ENCODE data around the gene CDH23.
"Not testable (repeated sequence)": the region's sequence is repeated elsewhere in the genome, so short reads cannot be mapped to it uniquely, and the experiment has no call there.

The CDH23 gene

DNA sequence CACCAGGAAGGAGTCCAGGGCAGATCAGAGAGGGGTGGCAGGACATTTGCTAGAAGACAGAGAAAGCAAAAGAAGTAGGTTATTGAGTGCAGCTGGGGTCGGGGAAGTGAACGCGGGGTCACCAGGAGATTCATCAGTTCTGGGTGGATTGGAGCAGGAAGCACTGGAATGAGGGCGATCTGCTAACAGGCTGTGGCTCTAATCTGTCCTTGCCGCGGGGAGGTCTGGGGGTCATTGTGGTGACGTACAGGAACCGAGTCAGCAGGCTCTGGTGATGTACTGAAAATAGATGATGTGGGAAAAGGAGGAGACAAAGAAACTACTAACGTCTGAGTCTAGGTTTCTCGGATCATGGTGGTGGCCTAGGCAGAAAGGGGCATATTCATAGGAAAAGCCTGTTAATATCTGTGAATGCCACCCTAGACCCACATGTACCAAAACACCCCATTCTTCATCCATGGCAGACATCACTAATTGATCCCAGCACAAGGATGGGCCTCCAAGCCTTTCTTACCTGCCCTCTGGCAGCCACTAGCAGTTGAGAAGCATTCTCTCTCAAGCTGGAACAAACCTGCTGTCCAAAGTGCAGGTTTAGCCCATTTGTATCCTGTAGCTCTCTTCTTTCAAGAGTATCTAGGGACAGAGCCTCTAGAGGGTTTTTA lies 188.3 kb downstream of the CDH23 start:
- no peak for DNase-seq

DNA sequence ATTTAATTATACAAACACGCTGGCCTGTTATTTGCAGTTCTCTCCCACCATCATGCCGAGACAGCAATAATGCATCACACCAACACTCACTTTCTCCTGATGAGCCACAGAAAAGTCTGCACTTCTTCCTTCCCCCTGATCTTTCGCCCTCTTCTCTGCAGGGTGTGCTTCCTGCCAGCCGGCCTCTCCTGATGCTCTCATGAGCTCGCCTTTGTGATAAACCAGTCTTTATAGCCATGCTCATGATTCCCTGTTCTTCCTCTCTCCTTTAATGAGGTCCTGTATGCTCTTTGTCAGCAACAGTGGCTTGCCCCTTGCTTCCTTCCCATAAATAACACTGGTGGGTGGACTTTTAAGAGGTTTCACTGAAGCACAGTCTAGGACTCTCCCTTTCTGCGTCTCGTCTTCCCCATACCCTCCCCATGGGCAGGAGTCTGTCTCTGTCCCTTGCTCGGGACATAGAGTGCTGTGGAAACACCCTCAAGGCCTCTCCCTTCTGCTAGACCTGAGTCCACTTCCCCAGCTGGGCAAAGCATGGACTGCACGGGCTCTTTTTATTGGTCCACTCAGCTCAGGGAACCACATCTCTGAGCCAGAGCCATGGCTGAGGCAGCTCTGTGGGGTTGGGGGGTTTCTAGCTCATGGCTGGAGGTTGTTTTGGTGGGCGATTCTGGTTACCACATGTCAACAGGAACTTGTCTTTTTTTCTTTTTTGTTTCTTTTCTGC lies 189.0 kb downstream of the CDH23 start:
- DNase-seq: no peak

- no peak for DNase-seq
Observed at GRCh38 chr10:71587941-71588573, 191.3 kb downstream of the CDH23 start.

GRCh38 chr10:71588685-71589084 lies 192.0 kb downstream of the CDH23 start:
- DNase-seq: no peak

GRCh38 chr10:71589617-71590551 lies 193.2 kb downstream of the CDH23 start:
- no peak for DNase-seq

- no peak for DNase-seq
Observed at GRCh38 chr10:71590781-71591350, 194.1 kb downstream of the CDH23 start.

- DNase-seq: no peak
Observed at GRCh38 chr10:71594934-71595571, 198.3 kb downstream of the CDH23 start.

DNA sequence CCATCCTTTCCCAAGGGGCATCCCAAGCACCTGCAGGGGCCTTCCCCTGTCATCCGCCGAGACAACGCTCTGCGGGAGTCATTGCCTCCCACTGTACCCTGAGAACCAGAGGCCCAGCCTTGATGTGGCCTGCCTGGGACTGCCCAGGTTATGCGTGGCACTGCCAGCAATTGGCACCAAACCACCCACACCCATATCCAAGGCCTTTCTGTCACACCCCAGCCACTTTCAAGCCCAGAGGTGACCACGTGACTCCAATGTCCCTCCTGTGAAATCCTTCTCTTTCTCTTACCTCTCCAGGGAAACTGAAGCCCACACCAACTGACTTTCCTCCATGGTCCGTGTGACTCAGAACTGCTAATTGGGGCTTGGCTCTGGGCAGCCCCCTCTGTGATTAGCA lies 198.9 kb downstream of the CDH23 start:
- DNase-seq: peak in 1 of 14 donors; percentile 30

DNA sequence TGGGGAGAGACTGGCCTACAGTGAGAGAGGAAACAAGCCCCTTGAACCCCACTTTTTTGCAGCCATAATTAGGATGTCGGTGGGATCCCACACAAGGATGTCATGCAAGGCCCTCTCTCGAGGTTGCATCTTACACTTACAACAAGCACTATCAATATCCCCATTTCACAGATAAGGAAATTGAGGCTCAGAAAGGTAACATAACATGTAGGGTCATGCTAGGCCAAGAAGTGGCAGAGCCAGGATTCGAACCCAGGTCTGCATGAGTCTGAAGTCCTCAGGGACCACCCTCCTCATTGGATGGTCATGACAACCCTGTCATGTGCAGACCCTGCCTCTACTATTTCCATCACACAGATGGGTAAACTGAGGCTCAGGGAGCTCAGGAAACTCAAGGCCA lies 199.4 kb downstream of the CDH23 start:
- no peak for DNase-seq

DNA sequence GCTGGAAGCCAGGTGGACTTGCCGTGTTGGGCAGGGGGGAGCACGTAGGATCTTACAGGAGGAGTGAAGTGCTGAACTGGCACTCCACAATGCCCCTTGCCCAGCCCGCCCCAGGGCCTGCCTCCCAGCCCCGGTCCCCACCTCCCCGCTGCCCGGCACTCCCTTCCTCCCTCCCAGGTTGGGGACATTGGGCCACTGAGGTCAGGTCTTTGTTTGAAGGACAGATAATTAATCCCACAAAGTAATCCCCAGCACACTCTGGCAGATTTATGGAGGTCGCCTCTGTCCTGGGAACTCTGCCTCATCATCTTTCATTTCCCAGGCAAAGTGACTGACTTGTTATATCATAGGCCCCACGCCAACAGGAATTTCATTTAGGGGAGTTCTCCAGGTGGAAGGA lies 200.0 kb downstream of the CDH23 start:
- DNase-seq: no peak

- peak in 9 of 14 donors; percentile 4 to 77 (median 69) for DNase-seq
Observed at GRCh38 chr10:71597821-71598498, 201.2 kb downstream of the CDH23 start.

DNA sequence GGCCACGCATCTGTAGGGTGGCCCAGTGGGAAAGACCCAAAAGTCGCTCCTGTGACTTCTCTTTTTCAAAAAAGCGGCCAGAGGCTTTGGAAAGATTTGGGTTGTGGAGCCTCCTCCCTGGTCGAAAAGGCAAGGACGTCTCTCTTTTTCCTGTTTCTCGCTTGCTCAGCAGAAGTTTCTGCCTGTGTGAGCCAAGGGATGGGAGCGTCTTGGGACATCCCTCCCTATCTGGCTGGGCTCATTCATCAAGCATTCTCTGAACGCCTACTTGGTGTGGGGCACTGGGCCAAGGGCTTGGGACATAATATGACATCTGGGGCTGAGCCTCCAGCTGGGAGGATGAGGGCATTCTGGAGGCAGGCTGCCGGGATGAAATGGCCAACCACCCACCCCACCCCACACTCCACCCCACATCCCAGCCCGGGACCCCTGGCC lies 201.9 kb downstream of the CDH23 start:
- peak in 11 of 14 donors; percentile 16 to 80 (median 52) for DNase-seq

- DNase-seq: no peak
Observed at GRCh38 chr10:71599518-71599917, 202.8 kb downstream of the CDH23 start.

- DNase-seq: not testable (repeated sequence)
Observed at GRCh38 chr10:71600242-71600641, 203.5 kb downstream of the CDH23 start.

GRCh38 chr10:71600849-71601248 lies 204.1 kb downstream of the CDH23 start:
- DNase-seq: no peak

- DNase-seq: no peak
Observed at GRCh38 chr10:71601273-71601672, 204.6 kb downstream of the CDH23 start.

DNA sequence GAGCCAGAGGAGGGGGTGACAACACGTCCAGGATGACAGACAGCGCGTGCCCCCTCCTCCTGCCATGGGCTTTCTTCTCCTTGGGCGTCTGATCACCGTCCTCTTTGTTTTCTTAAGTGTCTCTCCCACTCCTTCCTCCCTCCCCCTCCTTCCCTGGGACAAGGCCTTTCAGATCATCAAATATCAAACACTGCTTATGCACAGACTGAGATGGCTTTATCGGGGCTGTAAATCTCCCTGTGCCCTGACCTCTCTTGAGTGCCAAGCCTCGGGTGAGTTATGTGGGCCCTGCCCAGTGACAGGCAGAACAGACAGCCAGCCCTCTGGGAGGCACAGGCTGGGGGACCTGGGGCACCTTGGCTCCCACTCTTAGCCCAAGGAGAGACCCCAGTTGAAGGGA lies 206.4 kb downstream of the CDH23 start:
- no peak for DNase-seq

DNA sequence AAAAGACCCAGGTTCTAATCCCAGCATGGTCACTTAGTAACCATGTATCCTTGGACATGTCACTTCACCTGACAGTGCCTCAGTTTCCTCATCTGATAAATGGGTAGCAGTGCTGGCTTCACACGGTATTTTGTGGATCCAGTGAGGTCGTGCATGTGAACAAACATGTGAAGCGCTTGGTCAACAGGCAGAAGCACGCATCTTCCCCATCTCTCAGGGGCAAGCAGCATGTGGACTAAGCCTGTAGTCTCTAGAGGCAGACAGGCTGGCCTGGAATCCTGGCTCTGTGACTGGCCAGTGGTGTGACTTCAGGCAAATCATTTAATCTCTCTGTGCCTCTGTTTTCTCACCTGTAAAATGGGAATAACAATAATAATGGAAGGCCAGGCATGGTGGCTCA lies 207.0 kb downstream of the CDH23 start:
- DNase-seq: no peak

GRCh38 chr10:71604324-71605018 lies 207.8 kb downstream of the CDH23 start:
- DNase-seq: no peak

DNA sequence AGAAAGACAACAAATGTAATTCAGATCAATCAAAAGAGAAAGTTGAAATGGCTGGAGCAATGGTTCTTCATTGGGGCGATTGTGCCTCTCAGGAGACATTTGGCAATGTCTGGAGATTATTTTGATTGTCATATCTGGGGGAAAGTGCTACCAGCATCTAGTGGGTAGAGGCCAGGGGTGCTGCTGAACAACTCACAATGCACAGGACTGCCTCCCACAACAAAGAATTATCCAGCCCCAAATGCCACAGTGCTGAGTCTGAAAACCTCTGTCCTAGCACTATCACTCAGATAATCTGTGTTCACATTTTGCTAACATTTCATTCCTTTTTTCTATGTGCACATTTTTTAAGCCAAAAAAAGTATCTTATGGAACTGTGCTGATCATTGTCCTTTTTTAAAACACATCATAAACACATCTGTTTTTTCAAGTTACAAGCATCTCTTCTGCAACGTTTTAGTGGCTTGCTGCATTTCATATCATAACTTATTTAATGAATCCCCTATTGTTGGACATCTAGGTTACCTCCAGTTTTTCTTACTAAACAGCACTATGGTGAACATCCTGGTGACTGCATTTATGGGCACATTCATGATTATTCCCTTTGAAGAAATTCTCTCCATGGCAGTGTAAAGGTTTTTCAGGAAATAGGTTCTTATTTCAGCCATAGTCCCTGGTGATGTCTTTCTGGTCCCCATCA lies 208.7 kb downstream of the CDH23 start:
- no peak for DNase-seq

Measured in C1 segment of cervical spinal cord (tissue), 14 donors.